Endometrium (tissue), 2 donors: ENCODE measurements around the gene CGNL1.

ENCODE experiments used
- FAIRE-seq: peaks from 2 replicates; lab custom pipeline; 2012; peaks lifted over from hg19 to GRCh38; lab: Jason Lieb, UNC
- donor health status: control.
- donor health status: control.

The CGNL1 gene

DNA sequence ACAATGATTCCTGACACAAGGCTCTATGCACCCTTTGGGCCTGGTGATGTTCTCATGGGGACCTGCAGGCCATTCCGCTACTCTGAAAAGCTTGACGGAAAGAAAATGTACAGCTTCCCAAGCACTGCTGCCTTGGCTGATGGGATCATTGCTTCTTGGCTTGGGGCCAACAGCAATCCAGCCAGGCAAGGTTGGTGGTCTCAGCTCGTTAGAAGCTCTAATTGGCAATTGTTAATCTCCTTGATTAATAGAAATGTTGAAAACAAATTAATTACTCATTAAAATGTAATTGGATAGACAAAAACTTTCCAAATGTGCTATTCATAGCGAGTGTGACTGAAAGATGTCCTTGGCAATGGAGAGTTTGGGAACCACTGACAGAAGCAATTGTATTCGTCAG lies 199.1 kb downstream of the CGNL1 start:
- FAIRE-seq = no peak

DNA sequence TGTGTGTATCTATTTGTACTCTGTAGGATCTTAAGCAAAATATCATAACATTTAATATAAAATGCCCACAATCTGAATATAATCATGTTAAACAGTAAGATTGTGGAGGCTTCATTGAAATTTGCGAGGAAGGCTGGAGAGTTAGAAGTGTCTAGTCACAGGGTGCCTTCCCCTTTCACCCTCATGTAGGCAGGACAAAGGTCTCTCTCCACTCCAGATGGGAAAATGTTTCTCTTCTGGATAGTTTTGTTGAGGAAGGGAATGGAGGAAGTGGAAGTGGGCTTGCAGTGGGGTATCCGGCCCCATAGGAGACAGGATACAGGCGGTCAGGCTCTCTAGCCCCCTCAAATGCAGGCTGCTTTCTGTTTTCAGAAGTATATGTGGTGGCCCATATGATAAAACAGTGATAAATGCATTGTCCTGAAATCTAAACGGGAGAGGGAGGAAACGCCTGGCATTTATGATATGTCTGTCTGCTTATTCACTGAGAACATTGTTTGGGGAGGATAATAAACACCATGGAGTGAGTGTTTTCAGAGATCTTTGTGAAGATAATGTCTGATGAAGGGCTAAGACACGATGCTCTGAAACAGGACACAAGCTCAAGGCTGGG lies 202.1 kb downstream of the CGNL1 start:
- FAIRE-seq = no peak

- FAIRE-seq = no peak
These were observed 204.1 kb downstream of the CGNL1 start for GRCh38 chr15:57580428-57580827.

DNA sequence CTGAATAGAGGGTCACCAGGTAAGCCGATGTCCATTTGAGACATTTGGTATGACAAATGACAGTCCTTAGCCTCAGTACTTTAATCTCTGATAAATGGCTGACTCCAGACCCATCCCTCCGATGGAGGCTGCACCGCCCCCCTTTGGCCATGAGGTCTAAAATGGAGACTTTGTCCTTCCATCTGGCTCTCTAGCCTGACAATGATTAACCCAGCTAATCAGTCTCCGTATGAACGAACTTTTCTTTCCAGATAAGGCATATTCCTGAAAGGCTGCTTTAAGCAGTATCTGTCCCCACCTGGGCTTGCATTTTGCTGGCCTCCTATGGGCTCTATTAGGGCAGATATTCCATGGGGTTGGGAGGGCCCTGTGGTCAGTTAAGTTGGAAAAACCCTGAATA lies 204.6 kb downstream of the CGNL1 start:
- no peak for FAIRE-seq

GRCh38 chr15:57582090-57582489 lies 205.8 kb downstream of the CGNL1 start:
- no peak for FAIRE-seq

DNA sequence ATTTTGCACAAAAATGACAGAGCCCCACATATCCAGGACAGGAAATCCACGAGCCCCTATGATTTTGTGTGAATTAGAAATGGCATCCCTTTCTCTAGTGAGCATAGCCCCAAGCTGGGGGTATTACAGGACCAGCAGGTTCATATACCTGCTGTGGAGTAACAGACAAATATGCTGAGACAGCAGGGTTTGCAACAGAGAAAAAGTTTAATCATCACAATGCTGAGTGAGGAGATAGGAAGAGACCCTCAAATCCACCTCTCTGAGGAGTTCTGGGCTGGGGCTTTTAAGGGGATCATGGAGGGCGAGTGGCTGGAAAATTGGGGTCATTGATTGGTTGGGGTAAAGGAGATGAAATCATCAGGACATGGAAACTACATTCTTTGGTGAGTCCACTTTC lies 207.0 kb downstream of the CGNL1 start:
- no peak for FAIRE-seq

- no peak for FAIRE-seq
These were observed 207.4 kb downstream of the CGNL1 start for GRCh38 chr15:57583720-57584119.

- no peak for FAIRE-seq
These were observed 210.5 kb downstream of the CGNL1 start for GRCh38 chr15:57586661-57587424.

DNA sequence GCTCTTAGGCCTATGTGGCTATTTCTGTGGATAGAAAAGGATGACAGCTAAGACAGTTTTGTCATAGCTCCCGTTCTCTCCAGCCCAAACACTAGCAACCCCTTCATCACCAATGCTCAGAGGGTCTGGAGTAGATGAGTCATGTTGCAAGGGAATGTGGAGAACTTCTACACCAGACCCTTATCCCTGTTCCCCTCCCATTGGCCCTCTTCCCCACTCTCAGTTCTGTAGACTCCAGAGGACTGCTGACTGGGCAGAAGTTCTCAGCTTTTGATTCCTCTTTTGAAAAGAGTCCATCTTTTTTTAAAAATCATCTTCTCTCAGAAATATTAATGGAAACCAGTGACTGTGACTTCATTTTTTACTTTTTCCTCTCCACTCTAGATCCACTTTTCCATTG lies 213.0 kb downstream of the CGNL1 start:
- FAIRE-seq = no peak

DNA sequence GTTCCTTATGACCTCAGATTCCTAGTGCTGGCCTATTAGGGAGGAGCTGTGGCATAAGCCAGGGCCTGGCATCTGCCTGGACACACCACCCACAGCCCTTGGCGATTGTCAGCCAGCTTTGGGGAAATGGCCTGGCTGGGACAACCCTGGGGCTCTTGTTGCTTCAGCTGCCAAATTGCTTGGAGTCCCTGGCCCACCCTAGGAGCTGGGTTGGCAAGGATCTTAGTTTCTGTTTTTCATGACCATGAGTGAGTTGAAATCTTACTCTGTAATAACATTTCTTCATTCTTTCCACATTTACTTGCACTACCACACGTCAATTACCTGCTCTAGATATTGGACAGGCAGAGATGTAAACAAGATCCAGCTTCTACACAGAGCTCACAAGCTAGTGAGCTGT lies 213.4 kb downstream of the CGNL1 start:
- no peak for FAIRE-seq

DNA sequence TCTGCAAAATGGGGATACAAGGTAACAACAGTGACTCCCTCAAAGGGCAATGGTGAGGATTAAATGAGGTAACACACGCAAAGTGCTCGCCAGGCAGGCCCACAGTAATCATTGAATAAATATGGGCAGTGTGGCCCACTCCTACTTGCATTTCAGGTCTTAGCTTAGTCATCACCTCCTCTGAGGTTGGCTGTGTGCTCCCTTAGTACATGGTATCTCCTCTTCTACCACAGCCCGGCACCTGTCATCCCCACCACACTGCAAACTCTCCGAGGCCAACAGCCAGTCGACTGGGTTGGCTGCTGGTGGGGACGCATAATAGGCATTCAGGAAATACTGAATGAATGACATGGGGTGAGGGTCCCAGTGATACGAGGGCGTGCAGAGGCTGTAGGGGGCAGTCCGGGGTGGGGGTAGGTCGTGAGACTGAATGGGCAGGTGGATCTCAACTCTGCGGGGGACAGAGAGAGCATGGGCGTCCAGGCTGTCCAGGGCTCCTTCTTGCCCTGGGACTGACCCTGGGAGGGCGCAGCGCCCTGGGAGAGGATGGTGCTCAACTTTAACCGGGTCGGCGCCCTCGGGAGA lies 215.0 kb downstream of the CGNL1 start:
- FAIRE-seq = no peak

DNA sequence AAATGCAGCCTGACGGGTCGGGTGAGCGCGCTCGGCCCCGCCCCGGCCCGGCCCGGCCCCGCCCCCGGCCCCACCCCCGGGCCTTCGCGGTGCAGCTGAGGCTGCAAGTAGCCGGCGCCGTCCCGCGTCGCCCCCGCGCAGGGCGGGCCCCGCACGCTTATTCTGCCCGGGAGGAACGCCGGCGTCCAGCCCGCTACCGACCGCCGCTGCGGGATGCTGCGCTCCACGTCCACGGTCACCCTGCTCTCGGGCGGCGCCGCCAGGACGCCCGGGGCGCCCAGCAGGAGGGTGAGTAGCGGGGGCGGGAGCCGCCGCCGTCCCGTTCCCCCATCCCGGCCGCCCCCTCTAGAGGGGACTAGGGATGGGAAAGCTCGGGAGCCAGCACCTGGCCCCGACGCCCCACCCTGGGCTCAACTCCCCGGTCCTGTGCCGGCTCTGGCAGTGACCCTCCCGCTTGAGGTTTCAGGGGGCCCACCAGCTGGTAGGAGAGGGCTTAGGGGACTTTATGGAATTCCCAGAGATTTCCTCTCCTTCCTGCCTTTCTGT lies 215.6 kb downstream of the CGNL1 start, which contains the start of gene MYZAP:
TSS of gene MYZAP (plus strand) at position 83 of the 546 bp plus-strand sequence. CDS start at position 214, 131 bp downstream.
- FAIRE-seq = no peak

DNA sequence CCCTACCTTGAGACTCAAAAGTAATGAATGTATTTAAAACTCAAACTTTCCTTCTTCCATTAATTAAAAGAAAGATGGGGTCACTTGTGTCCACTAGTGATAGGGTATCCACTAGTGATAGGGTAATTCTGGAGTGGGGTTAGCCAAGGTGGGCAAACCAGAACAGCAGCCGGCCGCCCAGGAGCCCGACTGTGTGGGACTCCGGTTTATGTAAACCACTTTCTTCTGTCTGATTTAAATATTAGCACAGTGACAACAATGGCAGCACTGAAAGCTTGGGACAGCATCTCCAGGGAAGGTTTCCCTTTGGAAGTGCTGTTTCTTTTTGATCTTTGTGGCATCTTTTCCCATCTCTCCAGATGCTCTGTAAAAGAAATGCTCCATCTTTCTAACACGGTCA lies 216.1 kb downstream of the CGNL1 start:
- FAIRE-seq = no peak

- FAIRE-seq = no peak
These were observed 216.6 kb downstream of the CGNL1 start for GRCh38 chr15:57592836-57593420.

GRCh38 chr15:57594479-57594878 lies 218.2 kb downstream of the CGNL1 start:
- FAIRE-seq = no peak

DNA sequence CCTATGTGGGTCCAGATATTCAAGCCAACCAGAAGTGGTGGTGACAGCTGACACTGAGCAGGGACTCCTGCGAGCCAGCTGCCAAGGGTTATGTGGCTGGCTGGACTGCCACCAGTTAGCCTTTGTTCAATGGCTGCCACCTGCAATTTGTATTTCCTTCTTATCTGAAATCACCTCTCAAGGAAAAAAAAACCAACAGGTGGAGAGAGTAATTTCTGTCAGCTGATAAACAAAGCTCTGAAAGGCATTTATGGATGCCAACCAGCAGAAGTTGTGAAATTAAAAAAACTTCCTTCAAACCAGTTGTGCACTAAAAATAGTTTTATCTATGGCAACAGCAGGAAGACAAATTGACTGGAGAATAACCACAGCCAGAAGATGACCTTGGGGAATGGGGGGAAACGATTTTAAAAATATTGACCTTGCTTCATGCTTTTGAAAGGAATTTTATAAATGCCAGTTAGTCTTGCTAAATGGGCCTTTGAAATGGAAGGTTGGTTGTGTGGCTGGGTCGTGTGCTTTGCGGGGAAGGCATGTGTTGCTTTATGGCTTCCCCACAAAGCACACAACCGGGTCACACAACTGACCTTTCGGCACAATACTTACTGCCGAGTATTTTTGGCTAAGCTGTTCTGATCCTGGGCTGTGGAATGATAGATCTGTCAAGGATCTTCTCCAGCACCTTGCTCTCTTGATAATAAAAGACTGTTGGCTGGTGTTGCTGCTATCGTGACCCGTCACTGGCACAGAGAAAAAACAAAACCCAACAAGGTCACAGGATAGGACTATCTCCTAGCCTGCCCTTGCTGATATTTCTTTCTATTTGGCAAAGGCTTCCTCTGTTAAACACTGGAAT lies 218.9 kb downstream of the CGNL1 start:
- FAIRE-seq = no peak

DNA sequence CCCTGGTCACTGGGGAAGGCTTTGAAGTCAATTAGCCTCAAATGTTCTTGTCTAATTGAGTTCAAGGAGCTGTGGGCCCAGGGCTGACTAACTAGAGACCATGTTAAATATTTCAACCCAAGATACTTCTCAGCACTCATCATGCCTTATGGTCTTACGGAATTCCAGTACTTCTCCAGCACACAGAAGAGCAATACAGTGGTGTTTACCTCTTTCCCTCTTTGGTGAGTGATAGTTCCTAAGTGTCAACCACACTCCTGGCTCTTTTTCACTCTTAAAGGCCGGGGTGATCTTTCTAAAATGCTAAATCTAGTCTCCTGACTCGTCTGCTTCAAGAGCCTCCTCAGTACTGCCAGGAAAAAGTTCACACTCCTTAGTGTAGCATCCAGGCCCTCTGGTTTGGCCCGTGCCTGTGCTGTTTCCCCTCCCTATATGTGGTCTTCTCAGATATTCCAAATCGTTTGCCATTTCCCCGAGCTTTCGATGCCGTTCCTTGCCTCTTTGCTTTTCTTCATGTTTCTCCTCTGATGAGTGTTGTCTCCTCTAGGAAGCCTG lies 220.1 kb downstream of the CGNL1 start:
- no peak for FAIRE-seq

- FAIRE-seq = no peak
These were observed 220.7 kb downstream of the CGNL1 start for GRCh38 chr15:57596978-57597377.

DNA sequence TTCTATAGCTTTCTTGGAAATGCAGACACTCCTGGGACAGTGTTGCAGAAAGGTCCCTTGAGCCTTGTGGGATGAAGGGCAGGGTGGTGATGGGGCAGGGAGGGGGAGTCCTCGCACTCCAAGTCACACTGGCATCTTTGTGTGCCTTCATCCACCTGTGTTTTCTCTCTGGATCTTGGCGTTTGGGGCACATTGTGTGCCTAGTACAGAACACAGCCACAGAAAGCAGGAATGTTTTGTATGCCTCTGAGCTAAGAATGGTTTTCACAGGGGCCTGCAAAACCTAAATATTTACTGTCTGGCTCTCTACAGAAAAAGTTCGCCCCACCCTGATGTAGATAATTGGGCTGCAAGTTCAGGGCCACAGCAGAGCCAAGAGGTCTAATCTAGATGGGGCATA lies 221.1 kb downstream of the CGNL1 start:
- no peak for FAIRE-seq

DNA sequence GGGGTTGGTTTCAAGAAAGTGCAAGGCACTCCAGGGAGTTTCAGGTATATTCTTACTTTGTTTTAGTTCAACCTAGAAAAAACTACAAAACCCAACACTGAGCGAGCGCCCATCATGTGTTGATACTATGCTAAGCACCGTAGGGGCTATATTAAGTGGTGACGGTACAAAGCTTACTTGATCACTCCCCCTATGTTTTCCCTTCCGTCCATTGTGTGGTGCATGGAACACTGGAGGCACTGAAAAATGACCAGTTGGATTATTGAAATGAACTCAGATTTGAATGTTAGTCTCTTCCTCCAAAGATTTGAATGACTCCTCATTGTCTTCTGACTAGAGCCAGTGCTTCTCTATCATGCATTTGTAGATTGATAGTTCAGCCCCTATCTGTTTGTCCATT lies 222.0 kb downstream of the CGNL1 start:
- no peak for FAIRE-seq

DNA sequence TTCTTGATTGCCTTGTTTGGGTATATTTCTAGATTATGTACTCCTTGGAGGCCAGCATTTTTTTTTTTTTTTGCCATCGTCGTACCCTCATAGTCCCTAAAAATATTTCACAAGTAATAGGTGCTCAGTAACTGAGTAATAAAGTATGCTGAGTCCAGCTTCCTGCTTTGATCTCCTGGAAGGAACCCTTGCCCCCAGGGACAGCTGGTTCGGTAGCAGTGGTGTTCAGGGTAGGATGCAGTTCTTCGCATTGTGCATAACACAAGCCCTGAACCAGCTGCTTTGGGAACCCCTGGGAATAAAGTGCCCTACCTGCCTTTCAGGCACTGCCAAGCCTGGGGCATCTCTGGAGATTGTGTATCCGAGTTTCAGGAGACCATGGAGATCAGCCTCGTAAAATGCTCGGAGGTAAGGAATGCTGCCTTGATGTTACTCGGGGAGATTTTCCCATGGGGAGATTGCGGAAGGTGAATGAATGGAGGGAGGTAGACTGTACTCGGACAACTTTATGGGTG lies 223.0 kb downstream of the CGNL1 start:
- FAIRE-seq = no peak
